ENCODE results near the gene PLD5. TPM values are rescaled to one million over a fixed set of nuclear protein-coding genes. Genes with fewer than 3 reads are reported as not detected.

Gene PLD5
- total RNA-seq, 2 donors from 2014 or later, result 0.27 TPM; not detected in 1

DNA sequence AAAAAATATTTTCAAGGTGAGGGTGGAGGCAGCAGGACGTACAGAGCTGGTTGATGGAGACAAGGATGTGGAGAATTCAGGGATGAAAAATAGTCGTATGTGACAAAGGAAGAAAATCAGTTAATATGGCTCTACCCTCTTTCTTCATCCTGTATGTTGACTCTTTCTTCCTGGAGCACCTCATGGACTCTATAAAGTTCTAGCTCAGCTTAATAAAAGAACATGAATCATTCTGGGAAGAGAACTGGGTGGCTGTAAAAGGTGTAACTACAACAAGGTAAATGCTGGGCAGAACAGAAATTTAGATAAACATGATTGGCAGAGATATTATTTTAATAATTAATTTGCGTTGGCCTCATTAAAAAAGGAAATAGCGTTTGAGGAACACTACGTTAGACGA, 283.8 kb downstream of the PLD5 start:
- H3K4me3 ChIP-seq, result no peak overlapping the region
- intact Hi-C loops (cut with DNase I), result no loop called here
- no peaks in the 10 kb centered on the region for H3K9me3 ChIP-seq
- no peak for DNase-seq
- no peak overlapping the region for H3K27ac ChIP-seq
- H3K36me3 ChIP-seq, result no peaks in the 10 kb centered on the region
- no peaks in the 10 kb centered on the region for H3K27me3 ChIP-seq
- no peaks in the 10 kb centered on the region for H3K4me1 ChIP-seq
- TF ChIP-seq, protein P1, sequence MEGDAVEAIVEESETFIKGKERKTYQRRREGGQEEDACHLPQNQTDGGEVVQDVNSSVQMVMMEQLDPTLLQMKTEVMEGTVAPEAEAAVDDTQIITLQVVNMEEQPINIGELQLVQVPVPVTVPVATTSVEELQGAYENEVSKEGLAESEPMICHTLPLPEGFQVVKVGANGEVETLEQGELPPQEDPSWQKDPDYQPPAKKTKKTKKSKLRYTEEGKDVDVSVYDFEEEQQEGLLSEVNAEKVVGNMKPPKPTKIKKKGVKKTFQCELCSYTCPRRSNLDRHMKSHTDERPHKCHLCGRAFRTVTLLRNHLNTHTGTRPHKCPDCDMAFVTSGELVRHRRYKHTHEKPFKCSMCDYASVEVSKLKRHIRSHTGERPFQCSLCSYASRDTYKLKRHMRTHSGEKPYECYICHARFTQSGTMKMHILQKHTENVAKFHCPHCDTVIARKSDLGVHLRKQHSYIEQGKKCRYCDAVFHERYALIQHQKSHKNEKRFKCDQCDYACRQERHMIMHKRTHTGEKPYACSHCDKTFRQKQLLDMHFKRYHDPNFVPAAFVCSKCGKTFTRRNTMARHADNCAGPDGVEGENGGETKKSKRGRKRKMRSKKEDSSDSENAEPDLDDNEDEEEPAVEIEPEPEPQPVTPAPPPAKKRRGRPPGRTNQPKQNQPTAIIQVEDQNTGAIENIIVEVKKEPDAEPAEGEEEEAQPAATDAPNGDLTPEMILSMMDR (IDR thresholded peaks at IDR 0.05), result no peak
- no peak overlapping the region for H3K9ac ChIP-seq (ENCODE audit: low read depth in 2 of 2, low read length in 2 of 2)

DNA sequence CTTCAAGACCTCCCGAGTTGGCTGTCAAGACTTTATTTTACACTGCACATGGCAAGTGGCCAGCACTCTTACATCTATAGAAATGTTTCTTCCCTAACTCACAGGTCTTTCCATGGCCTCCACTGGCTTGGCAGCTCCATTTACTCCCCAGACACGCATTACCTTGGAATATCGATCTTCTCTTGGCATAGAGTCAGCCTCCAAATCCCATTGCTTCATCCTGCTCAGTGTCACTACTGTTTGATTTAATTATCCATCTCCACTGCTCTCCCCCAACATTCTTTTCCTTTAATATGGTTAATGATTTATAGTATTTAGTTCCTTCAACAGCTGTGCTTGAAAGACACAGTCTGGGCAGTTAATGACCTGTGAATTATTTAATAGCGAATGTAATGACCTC, 284.4 kb downstream of the PLD5 start:
- no peaks in the 10 kb centered on the region for H3K4me1 ChIP-seq
- H3K4me3 ChIP-seq, result no peak overlapping the region
- TF ChIP-seq, protein P1 (IDR thresholded peaks at IDR 0.05), result no peak
- intact Hi-C loops (cut with DNase I), result no loop called here
- no peak overlapping the region for H3K9ac ChIP-seq (ENCODE audit: low read depth in 2 of 2, low read length in 2 of 2)
- no peak for DNase-seq
- H3K27ac ChIP-seq, result no peak overlapping the region
- no peaks in the 10 kb centered on the region for H3K9me3 ChIP-seq
- no peaks in the 10 kb centered on the region for H3K36me3 ChIP-seq
- H3K27me3 ChIP-seq, result no peaks in the 10 kb centered on the region

DNA sequence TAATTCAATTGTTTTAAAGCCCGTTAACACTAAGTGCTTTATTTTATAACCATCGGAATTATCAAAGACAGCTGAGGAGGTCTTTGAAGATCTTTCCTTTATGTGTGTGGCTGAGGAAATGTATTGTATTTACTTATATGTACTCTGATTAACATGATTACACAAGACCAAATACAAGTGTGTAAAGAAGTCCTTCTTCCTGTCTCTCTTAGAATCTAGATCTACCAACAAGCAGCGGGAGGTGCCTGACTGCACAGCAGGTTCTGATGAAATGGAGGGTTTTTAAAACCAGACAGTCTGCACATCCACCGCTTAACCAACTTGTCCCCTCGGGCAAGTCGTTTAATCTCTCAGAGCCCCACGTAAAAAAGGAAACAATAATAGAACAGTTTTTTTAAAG, 285.1 kb downstream of the PLD5 start:
- no peak for DNase-seq
- Histone ChIP-seq H3K27ac (no peak overlapping the region), H3K4me1 (no peaks in the 10 kb centered on the region), H3K4me3 (no peak overlapping the region), H3K9me3 (no peaks in the 10 kb centered on the region), H3K9ac (ENCODE audit: low read depth in 2 of 2, low read length in 2 of 2) (no peak overlapping the region), H3K36me3 (no peaks in the 10 kb centered on the region), H3K27me3 (no peaks in the 10 kb centered on the region)
- intact Hi-C loops (cut with DNase I), result no loop called here
- TF ChIP-seq, protein P1 (IDR thresholded peaks at IDR 0.05), result no peak

DNA sequence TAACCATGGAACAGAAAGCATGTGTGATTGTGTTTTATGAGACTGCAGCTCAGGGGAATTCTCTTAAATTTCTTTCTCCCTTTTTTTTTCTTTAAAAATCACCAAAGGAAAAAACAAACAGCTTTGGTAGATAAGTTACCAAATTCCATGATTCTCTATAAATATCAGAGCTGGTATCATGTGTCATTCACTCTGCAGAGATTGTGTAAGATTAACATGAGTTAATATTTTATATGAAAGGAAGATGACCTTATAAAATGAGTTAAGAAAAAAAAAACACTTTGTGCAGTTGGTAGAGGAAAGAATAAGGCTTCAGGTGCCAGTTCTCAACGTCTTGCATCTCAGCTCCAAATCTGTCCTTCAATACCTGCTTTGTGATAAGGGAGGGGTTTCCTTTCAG, 287.4 kb downstream of the PLD5 start:
- DNase-seq, result no peak
- Histone ChIP-seq H3K9ac (ENCODE audit: low read depth in 2 of 2, low read length in 2 of 2) (no peak overlapping the region), H3K4me1 (no peaks in the 10 kb centered on the region), H3K27ac (no peak overlapping the region), H3K9me3 (no peaks in the 10 kb centered on the region), H3K36me3 (no peaks in the 10 kb centered on the region), H3K4me3 (no peak overlapping the region), H3K27me3 (no peaks in the 10 kb centered on the region)
- TF ChIP-seq, protein P1 (IDR thresholded peaks at IDR 0.05), result no peak
- intact Hi-C loops (cut with DNase I), result no loop called here

DNA sequence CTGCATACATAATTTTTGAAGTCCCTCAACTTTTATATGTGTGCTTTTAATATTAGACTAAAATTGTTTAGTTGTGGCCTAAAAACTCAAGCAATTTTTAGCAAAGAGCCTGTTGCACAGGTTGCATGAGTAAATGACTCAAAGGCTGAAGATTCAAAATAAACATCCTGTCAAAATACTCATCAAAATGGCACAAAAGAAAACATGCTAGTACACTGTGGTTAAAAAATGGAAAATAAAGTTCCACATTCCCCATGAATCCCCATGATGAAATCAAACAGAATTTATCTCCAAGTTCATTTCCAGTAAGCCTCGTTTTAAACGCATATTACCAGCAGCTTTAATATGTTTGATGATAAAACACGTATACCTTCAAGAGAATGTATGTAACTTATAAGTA, 295.5 kb downstream of the PLD5 start:
- no peak overlapping the region for H3K27ac ChIP-seq
- no peaks in the 10 kb centered on the region for H3K27me3 ChIP-seq
- H3K9me3 ChIP-seq, result no peaks in the 10 kb centered on the region
- no peaks in the 10 kb centered on the region for H3K4me1 ChIP-seq
- no peak overlapping the region for H3K4me3 ChIP-seq
- H3K36me3 ChIP-seq, result no peaks in the 10 kb centered on the region
- intact Hi-C loops (cut with DNase I), result no loop called here
- no peak for DNase-seq
- TF ChIP-seq, protein P1 (IDR thresholded peaks at IDR 0.05), result no peak
- no peak overlapping the region for H3K9ac ChIP-seq (ENCODE audit: low read depth in 2 of 2, low read length in 2 of 2)

Measured in colonic mucosa (tissue), 4 donors.